Thoracic aorta (tissue), 2 donors: ENCODE measurements around the gene GALNT17. TPM values are rescaled to one million over a fixed set of nuclear protein-coding genes. Genes with fewer than 3 reads are reported as not detected.
A peak's percentile ranks its signal among the peaks of the same experiment; 100 is the strongest.

ENCODE experiments used
- ATAC-seq: fragments of 150-250 bp; one replicate; pipeline ENCODE4 v1.8.0; 2017; ENCODE audit warnings: low read depth; ENCODE audit not compliant: insufficient number of reproducible peaks, low FRiP score
- DNase-seq: peaks from one replicate; pipeline ENCODE4 v3.0.0-alpha.2; 2020; ENCODE audit warnings: low spot score
- H3K27ac ChIP-seq, 2 donors: fragments of 200-600 bp; sonication (generic); 1 replicate in 1 of 2; 2 replicates in 1 of 2; pipeline ENCODE4 v1.5.1; 2016; ENCODE audit warnings: mild to moderate bottlenecking in 2 of 2, moderate library complexity in 2 of 2
- H3K27me3 ChIP-seq: fragments of 200-600 bp; sonication (generic); replicated peaks from 2 replicates; pipeline ENCODE4 v1.6.0; 2016; ENCODE audit warnings: mild to moderate bottlenecking; ENCODE audit not compliant: insufficient read depth
- H3K36me3 ChIP-seq: fragments of 200-600 bp; sonication (generic); one replicate; pipeline ENCODE4 v1.5.1; 2016
- H3K4me1 ChIP-seq, 2 donors: fragments of 200-600 bp; sonication (generic); 1 replicate in 1 of 2; 2 replicates in 1 of 2; pipeline versions ENCODE4 v1.5.1 to v1.6.0; 2016; ENCODE audit warnings: low read depth in 2 of 2, mild to moderate bottlenecking in 1 of 2; ENCODE audit not compliant: control insufficient read depth in 1 of 2
- H3K4me3 ChIP-seq: fragments of 200-600 bp; sonication (generic); 2 replicates; pipeline ENCODE4 v1.5.1; 2016; ENCODE audit warnings: mild to moderate bottlenecking
- H3K9me3 ChIP-seq: fragments of 200-600 bp; sonication (generic); 2 replicates; pipeline ENCODE4 v1.5.1; 2016
- CTCF ChIP-seq: fragments of 200-600 bp; sonication (generic); IDR thresholded peaks from one replicate; pipeline ENCODE4 v1.5.1; 2019; ENCODE audit warnings: antibody characterized with exemption
- total RNA-seq, 2 donors: library from RNA; depleted of rRNA; stranded (reverse); fragments of >200 nt; gene quantifications; one replicate each; pipeline versions ENCODE4 v1.1.0 to v1.2.3, GENCODE V29; 2016

GALNT17 gene
- total RNA-seq, 2 donors from 2014 or later: 17.6 to 20.8 TPM

- no peaks in the 10 kb centered on the region for H3K36me3 ChIP-seq
- H3K9me3 ChIP-seq: no peaks in the 10 kb centered on the region
- peak overlapping the region; percentile 54 for H3K4me3 ChIP-seq
- peaks cover 5 to 11% of the 10 kb centered on the region in 2 donors for H3K4me1 ChIP-seq
- TF ChIP-seq CTCF: no peak
- DNase-seq (no peak), ATAC-seq (no peak)
- no peaks in the 10 kb centered on the region for H3K27me3 ChIP-seq
- no peak overlapping the region for H3K27ac ChIP-seq
These were observed 271.4 kb downstream of the GALNT17 start for GRCh38 chr7:71403202-71403946.

GRCh38 chr7:71404726-71405345, 272.9 kb downstream of the GALNT17 start:
- Histone ChIP-seq H3K4me1 (peaks cover 5 to 11% of the 10 kb centered on the region in 2 donors), H3K27me3 (no peaks in the 10 kb centered on the region), H3K4me3 (no peak overlapping the region), H3K27ac (no peak overlapping the region), H3K9me3 (no peaks in the 10 kb centered on the region), H3K36me3 (no peaks in the 10 kb centered on the region)
- no peak for TF ChIP-seq CTCF
- no peak for DNase-seq
- no peak for ATAC-seq

- Histone ChIP-seq H3K36me3 (no peaks in the 10 kb centered on the region), H3K27me3 (no peaks in the 10 kb centered on the region), H3K4me3 (no peak overlapping the region), H3K27ac (no peak overlapping the region), H3K4me1 (peaks cover 5 to 6% of the 10 kb centered on the region in 2 donors), H3K9me3 (no peaks in the 10 kb centered on the region)
- no peak for TF ChIP-seq CTCF
- DNase-seq: no peak
- ATAC-seq: no peak
These were observed 276.3 kb downstream of the GALNT17 start for GRCh38 chr7:71408271-71408670.

- no peaks in the 10 kb centered on the region for H3K4me1 ChIP-seq
These were observed 277.7 kb downstream of the GALNT17 start for GRCh38 chr7:71409550-71410157.

More at GRCh38 chr7:71409550-71410157, 277.7 kb downstream of the GALNT17 start:
- Histone ChIP-seq H3K4me3 (no peak overlapping the region), H3K36me3 (no peaks in the 10 kb centered on the region), H3K27ac (no peak overlapping the region), H3K9me3 (no peaks in the 10 kb centered on the region), H3K27me3 (no peaks in the 10 kb centered on the region)
- no peak for TF ChIP-seq CTCF
- no peak for ATAC-seq
- no peak for DNase-seq
